Measurements from ENCODE around the gene KIAA1328. TPM values are rescaled to one million over a fixed set of nuclear protein-coding genes. Genes with fewer than 3 reads are reported as not detected.

KIAA1328 gene
- total and polyA plus RNA-seq, 2 donors (not counting 3 experiments of a cell fraction or from before 2014, with no cell fraction given) = 2.7 to 6.5 TPM

DNA sequence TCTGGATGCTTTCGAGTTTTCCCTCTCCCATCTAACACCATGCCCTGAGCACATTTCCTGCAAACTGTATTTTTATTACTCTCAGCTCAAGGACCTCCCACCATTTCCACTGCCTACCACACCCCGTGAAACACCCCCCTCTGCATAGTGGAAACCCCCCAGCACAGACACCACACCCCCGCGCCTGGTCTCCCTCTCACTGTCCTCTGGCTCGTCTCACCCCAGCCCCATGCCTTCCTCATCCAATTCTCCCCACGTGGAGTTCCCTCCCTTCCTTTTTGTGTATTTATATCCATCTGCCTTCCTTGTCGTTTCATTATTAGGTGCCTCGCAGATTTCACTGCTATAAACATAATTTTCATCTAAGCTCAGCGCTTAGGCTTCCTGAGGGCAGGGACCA, 429.2 kb downstream of the KIAA1328 start:
- dilution Hi-C loops (cut with MboI; ENCODE audit: extremely low pct_ligation_motif_present, low sequenced_read_pairs) (no loop called here), intact Hi-C loops (cut with micrococcal nuclease) (no loop called here)
- no peak overlapping the region for H3K9ac ChIP-seq (replicated peaks; ENCODE audit: extremely low read depth, insufficient read depth, low read length)
- no peaks in the 10 kb centered on the region for H3K36me3 ChIP-seq (ENCODE audit: control insufficient read depth in 2 of 2, extremely low read depth in 1 of 2, insufficient read depth in 2 of 2, low read length in 2 of 2)
- ChIA-PET CTCF (no interaction called here), POLR2A (no interaction called here)
- no peaks in the 10 kb centered on the region for H3K9me3 ChIP-seq (replicated peaks; ENCODE audit: control insufficient read depth, insufficient read depth, low read length)
- no peak overlapping the region for H2AFZ ChIP-seq (ENCODE audit: low read depth, low read length)
- no peak overlapping the region for H3K4me3 ChIP-seq (replicated peaks in 1 of 3; ENCODE audit: insufficient read depth in 1 of 3, low read depth in 1 of 3, low read length in 3 of 3)
- no peak overlapping the region for H3K4me2 ChIP-seq (ENCODE audit: insufficient read depth, low read length)
- no peak overlapping the region for H3K27ac ChIP-seq (ENCODE audit: insufficient read depth, low read depth, low read length)
- H3K27me3 ChIP-seq (ENCODE audit: control insufficient read depth in 2 of 2, insufficient read depth in 2 of 2, low read length in 2 of 2) = peaks cover 17 to 20% of the 10 kb centered on the region in 2 experiments
- BruUV-seq (replicated peaks) = no TSS peak
- H3K79me2 ChIP-seq (ENCODE audit: control insufficient read depth, insufficient read depth, low read length) = no peaks in the 10 kb centered on the region
- TF ChIP-seq POLR2AphosphoS5 (IDR thresholded peaks at IDR 0.05; ENCODE audit: insufficient read depth, low read depth, low read length) = no peak
- TF ChIP-seq CTCF (IDR thresholded peaks at IDR 0.05; ENCODE audit: extremely low read depth in 1 of 2, insufficient read depth in 1 of 2, low read depth in 1 of 2, low read length in 2 of 2) = no peak
- peak; percentile 31 for TF ChIP-seq EZH2 (IDR thresholded peaks at IDR 0.05; ENCODE audit: borderline replicate concordance, low read depth, low read length, severe bottlenecking)
- TF ChIP-seq GATA2 (IDR thresholded peaks at IDR 0.05; ENCODE audit: insufficient read depth, insufficient read length, low read depth, low read length) = no peak
- no peak for TF ChIP-seq FOS (IDR thresholded peaks at IDR 0.05; ENCODE audit: borderline replicate concordance, insufficient read depth, low read length)
- TF ChIP-seq POLR2A (IDR thresholded peaks at IDR 0.05; ENCODE audit: low read depth, low read length) = no peak
- no peaks in the 10 kb centered on the region for H3K4me1 ChIP-seq (ENCODE audit: control insufficient read depth, extremely low read depth, insufficient read depth, low read length)
- no peaks in the 10 kb centered on the region for H3K9me1 ChIP-seq (replicated peaks; ENCODE audit: control insufficient read depth, extremely low read depth, insufficient read depth, low read length)
- FAIRE-seq = no peak
- no peaks in the 10 kb centered on the region for H4K20me1 ChIP-seq (replicated peaks; ENCODE audit: control insufficient read depth, extremely low read depth, insufficient read depth, low read length)
- DNase-seq (ENCODE audit: low read depth, low spot score) = no peak

GRCh38 chr18:37258819-37259218, 429.9 kb downstream of the KIAA1328 start:
- FAIRE-seq = no peak
- H3K27me3 ChIP-seq (ENCODE audit: control insufficient read depth in 2 of 2, insufficient read depth in 2 of 2, low read length in 2 of 2) = peaks cover 13 to 16% of the 10 kb centered on the region in 2 experiments
- H3K4me2 ChIP-seq (ENCODE audit: insufficient read depth, low read length) = no peak overlapping the region
- H3K36me3 ChIP-seq (ENCODE audit: control insufficient read depth in 2 of 2, extremely low read depth in 1 of 2, insufficient read depth in 2 of 2, low read length in 2 of 2) = no peaks in the 10 kb centered on the region
- no peaks in the 10 kb centered on the region for H3K9me1 ChIP-seq (replicated peaks; ENCODE audit: control insufficient read depth, extremely low read depth, insufficient read depth, low read length)
- no peak overlapping the region for H3K27ac ChIP-seq (ENCODE audit: insufficient read depth, low read depth, low read length)
- no peaks in the 10 kb centered on the region for H3K9me3 ChIP-seq (replicated peaks; ENCODE audit: control insufficient read depth, insufficient read depth, low read length)
- no peaks in the 10 kb centered on the region for H3K79me2 ChIP-seq (ENCODE audit: control insufficient read depth, insufficient read depth, low read length)
- no peak for TF ChIP-seq GATA2 (IDR thresholded peaks at IDR 0.05; ENCODE audit: insufficient read depth, insufficient read length, low read depth, low read length)
- TF ChIP-seq POLR2AphosphoS5 (IDR thresholded peaks at IDR 0.05; ENCODE audit: insufficient read depth, low read depth, low read length) = no peak
- no peak for TF ChIP-seq JUN (IDR thresholded peaks at IDR 0.05; ENCODE audit: borderline replicate concordance, insufficient read depth, insufficient read length, low read depth)
- TF ChIP-seq MYC (IDR thresholded peaks at IDR 0.05; ENCODE audit: low read depth, low read length) = no peak
- TF ChIP-seq, protein P1, sequence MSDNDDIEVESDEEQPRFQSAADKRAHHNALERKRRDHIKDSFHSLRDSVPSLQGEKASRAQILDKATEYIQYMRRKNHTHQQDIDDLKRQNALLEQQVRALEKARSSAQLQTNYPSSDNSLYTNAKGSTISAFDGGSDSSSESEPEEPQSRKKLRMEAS (IDR thresholded peaks at IDR 0.05; ENCODE audit: insufficient read depth, insufficient read length) = no peak
- no peak for TF ChIP-seq FOS (IDR thresholded peaks at IDR 0.05; ENCODE audit: borderline replicate concordance, insufficient read depth, low read length)
- no peak for TF ChIP-seq POLR2A (IDR thresholded peaks at IDR 0.05; ENCODE audit: low read depth, low read length)
- TF ChIP-seq EZH2 (IDR thresholded peaks at IDR 0.05; ENCODE audit: borderline replicate concordance, low read depth, low read length, severe bottlenecking) = no peak
- no peak for TF ChIP-seq CTCF (IDR thresholded peaks at IDR 0.05; ENCODE audit: extremely low read depth in 1 of 2, insufficient read depth in 1 of 2, low read depth in 1 of 2, low read length in 2 of 2)
- H3K4me1 ChIP-seq (ENCODE audit: control insufficient read depth, extremely low read depth, insufficient read depth, low read length) = no peaks in the 10 kb centered on the region
- no peak overlapping the region for H2AFZ ChIP-seq (ENCODE audit: low read depth, low read length)
- H3K9ac ChIP-seq (replicated peaks; ENCODE audit: extremely low read depth, insufficient read depth, low read length) = no peak overlapping the region
- no peaks in the 10 kb centered on the region for H4K20me1 ChIP-seq (replicated peaks; ENCODE audit: control insufficient read depth, extremely low read depth, insufficient read depth, low read length)
- intact Hi-C loops (cut with micrococcal nuclease) = no loop called here
- POLR2A ChIA-PET = no interaction called here
- dilution Hi-C loops (cut with MboI; ENCODE audit: extremely low pct_ligation_motif_present, low sequenced_read_pairs) = no loop called here
- no peak overlapping the region for H3K4me3 ChIP-seq (replicated peaks in 1 of 3; ENCODE audit: insufficient read depth in 1 of 3, low read depth in 1 of 3, low read length in 3 of 3)
- CTCF ChIA-PET = no interaction called here
- BruUV-seq (replicated peaks) = no TSS peak
- no peak for DNase-seq (ENCODE audit: low read depth, low spot score)
